NT2/D1 (cell line): Measurements from ENCODE around the gene TJP1.

Experiments used
- YY1 ChIP-seq: IDR thresholded peaks from 2 replicates; pipeline ENCODE4 v1.6.1; 2011; ENCODE audit not compliant: insufficient read length, insufficient read depth
- ZNF274 ChIP-seq: IDR thresholded peaks from 2 replicates; pipeline ENCODE4 v1.6.1; 2011; ENCODE audit warnings: mild to moderate bottlenecking, low read depth, low read length

- no peak for TF ChIP-seq YY1
- no peak for TF ChIP-seq ZNF274
These were observed 32.4 kb downstream of the TJP1 start for GRCh38 chr15:29789871-29790270.
